Kidney (tissue), 14 donors: Measurements from ENCODE around the gene DNAI1. TPM values are rescaled to one million over a fixed set of nuclear protein-coding genes. Genes with fewer than 3 reads are reported as not detected.

Experiments used
- DNase-seq, 5 donors: peaks; one replicate each; pipeline ENCODE4 v3.0.0-alpha.2; 2013 to 2020
- FAIRE-seq: peaks from 2 replicates; lab custom pipeline; 2012; peaks lifted over from hg19 to GRCh38; lab: Jason Lieb, UNC
- H3K27ac ChIP-seq, 2 donors: one replicate each; pipeline ENCODE4 v1.7.0; 2013; ENCODE audit warnings: low read depth in 2 of 2, low read length in 2 of 2, inconsistent platforms in 1 of 2
- H3K27me3 ChIP-seq: one replicate; pipeline ENCODE4 v1.7.1; 2013; ENCODE audit warnings: low read length, inconsistent platforms; ENCODE audit not compliant: control insufficient read depth, insufficient read depth
- H3K36me3 ChIP-seq, 3 donors: one replicate each; pipeline versions ENCODE4 v1.7.0 to v1.7.1; 2013; ENCODE audit warnings: low read length in 3 of 3, control low read depth in 1 of 3, inconsistent platforms in 1 of 3; ENCODE audit not compliant: insufficient read depth in 3 of 3, control insufficient read depth in 2 of 3
- H3K4me1 ChIP-seq, 3 donors: one replicate each; pipeline versions ENCODE4 v1.7.0 to v1.7.1; 2013; ENCODE audit warnings: low read length in 3 of 3, inconsistent platforms in 1 of 3, low read depth in 1 of 3; ENCODE audit not compliant: control insufficient read depth in 2 of 3, insufficient read depth in 2 of 3
- H3K4me3 ChIP-seq, 3 donors: one replicate each; pipeline versions ENCODE4 v1.7.0 to v1.8.1; 2013; ENCODE audit warnings: low read length in 3 of 3, control low read depth in 1 of 3, inconsistent platforms in 1 of 3
- H3K9ac ChIP-seq, 3 donors: one replicate each; pipeline versions ENCODE4 v1.7.0 to v1.7.1; 2013; ENCODE audit warnings: low read length in 3 of 3, control low read depth in 1 of 3, inconsistent platforms in 1 of 3
- H3K9me3 ChIP-seq, 3 donors: one replicate each; pipeline versions ENCODE4 v1.7.0 to v1.7.1; 2013; ENCODE audit warnings: low read length in 3 of 3, control low read depth in 1 of 3, inconsistent platforms in 1 of 3; ENCODE audit not compliant: control insufficient read depth in 2 of 3, insufficient read depth in 1 of 3
- intact Hi-C: fragments of 100-400 bp; cut with DNase I; formaldehyde crosslinking; loops from one replicate; pipeline ENCODE4 v1.11.1; 2022
- polyA plus RNA-seq: library from polyadenylated mRNA; stranded (reverse); fragments of 350-450 nt; fragmentation: Illumina TruSeq; extraction: RNeasy Lipid Tissue Mini Kit (QIAGEN cat#74804); gene quantifications from one replicate; pipeline ENCODE4 v1.2.3, GENCODE V29; 2014; ENCODE audit warnings: low read depth, low replicate concordance; ENCODE audit not compliant: insufficient read depth
- total RNA-seq: library from RNA; stranded (reverse); fragmentation: NEBNext Ultra II Directional; extraction: Animal tissue kit (Norgen Biotek cat#: 25700); gene quantifications from one replicate; pipeline ENCODE4 v1.2.1, GENCODE V29; 2021
- TF ChIP-seq, protein P1 (sequence below): IDR thresholded peaks from 3 replicates; pipeline ENCODE4 v1.5.1; 2012; ENCODE audit warnings: mild to moderate bottlenecking, moderate library complexity, borderline replicate concordance; ENCODE audit not compliant: insufficient read depth; ENCODE audit errors: extremely low read depth
- donor health status: control.
- donor health status: control.
- donor health status: control.
- donor health status: control.
- donor health status: control.
- donor health status: DM: yes; HTN: yes; CAD: no.
- donor health status: Normal renal cell carcinoma (clear cell type).

DNAI1 gene
- total and polyA plus RNA-seq, 2 donors from 2014 or later, result 2.4 to 3.0 TPM

DNA sequence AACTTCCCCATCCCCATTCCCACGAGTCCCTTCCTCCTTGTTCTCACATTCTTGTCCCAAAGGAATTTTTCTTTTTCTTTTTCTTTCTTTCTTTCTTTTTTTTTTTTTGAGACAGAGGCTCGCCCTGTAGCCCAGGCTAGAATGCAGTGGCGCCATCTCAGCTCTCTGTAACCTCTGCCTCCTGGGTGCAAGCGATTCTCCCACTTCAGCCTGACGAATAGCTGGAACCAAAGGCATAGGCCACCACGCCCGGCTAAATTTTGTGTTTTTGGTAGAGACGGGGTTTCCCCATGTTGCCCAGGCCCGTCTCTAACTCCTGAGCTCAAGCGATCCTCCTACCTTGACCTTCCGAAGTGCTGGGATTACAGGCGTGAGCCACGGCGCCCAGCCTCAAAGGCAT is 751 bp downstream of the DNAI1 start:
- H3K4me3 ChIP-seq, result no peak overlapping the region
- peaks cover 3% of the 10 kb centered on the region for H3K27me3 ChIP-seq
- no peaks in the 10 kb centered on the region for H3K9me3 ChIP-seq
- H3K4me1 ChIP-seq, result peaks cover 0 to 11% (median 8%) of the 10 kb centered on the region in 3 donors
- H3K9ac ChIP-seq, result no peak overlapping the region
- intact Hi-C loops, result no loop called here
- DNase-seq, result no peak
- H3K27ac ChIP-seq, result no peak overlapping the region
- TF ChIP-seq, protein P1, sequence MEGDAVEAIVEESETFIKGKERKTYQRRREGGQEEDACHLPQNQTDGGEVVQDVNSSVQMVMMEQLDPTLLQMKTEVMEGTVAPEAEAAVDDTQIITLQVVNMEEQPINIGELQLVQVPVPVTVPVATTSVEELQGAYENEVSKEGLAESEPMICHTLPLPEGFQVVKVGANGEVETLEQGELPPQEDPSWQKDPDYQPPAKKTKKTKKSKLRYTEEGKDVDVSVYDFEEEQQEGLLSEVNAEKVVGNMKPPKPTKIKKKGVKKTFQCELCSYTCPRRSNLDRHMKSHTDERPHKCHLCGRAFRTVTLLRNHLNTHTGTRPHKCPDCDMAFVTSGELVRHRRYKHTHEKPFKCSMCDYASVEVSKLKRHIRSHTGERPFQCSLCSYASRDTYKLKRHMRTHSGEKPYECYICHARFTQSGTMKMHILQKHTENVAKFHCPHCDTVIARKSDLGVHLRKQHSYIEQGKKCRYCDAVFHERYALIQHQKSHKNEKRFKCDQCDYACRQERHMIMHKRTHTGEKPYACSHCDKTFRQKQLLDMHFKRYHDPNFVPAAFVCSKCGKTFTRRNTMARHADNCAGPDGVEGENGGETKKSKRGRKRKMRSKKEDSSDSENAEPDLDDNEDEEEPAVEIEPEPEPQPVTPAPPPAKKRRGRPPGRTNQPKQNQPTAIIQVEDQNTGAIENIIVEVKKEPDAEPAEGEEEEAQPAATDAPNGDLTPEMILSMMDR, result no peak
- no peak for FAIRE-seq
- no peaks in the 10 kb centered on the region for H3K36me3 ChIP-seq

DNA sequence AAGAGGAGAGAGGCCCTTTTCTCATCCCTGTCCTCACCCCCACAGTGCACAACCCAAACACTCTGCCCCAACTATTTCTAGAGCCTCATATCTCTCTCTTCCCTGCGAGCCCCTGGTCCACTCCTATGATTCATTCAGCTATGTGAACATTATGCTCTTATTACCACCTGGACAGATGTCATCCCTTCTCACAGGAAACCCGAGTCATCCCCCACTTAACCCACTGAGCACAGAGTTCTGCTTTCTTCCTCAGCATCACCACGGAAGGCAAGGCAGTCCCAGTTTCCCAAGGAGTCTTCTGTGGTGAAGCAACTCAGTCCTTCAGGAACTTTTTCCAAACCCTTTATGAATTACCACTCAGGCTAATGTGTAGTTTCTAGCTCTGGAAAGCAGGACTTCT is 1.3 kb downstream of the DNAI1 start:
- DNase-seq, result no peak
- peaks cover 0 to 11% (median 8%) of the 10 kb centered on the region in 3 donors for H3K4me1 ChIP-seq
- no peak overlapping the region for H3K4me3 ChIP-seq
- no peaks in the 10 kb centered on the region for H3K36me3 ChIP-seq
- peaks cover 3% of the 10 kb centered on the region for H3K27me3 ChIP-seq
- no peak overlapping the region for H3K9ac ChIP-seq
- TF ChIP-seq, protein P1, result no peak
- FAIRE-seq, result no peak
- H3K27ac ChIP-seq, result no peak overlapping the region
- intact Hi-C loops, result no loop called here
- H3K9me3 ChIP-seq, result no peaks in the 10 kb centered on the region

DNA sequence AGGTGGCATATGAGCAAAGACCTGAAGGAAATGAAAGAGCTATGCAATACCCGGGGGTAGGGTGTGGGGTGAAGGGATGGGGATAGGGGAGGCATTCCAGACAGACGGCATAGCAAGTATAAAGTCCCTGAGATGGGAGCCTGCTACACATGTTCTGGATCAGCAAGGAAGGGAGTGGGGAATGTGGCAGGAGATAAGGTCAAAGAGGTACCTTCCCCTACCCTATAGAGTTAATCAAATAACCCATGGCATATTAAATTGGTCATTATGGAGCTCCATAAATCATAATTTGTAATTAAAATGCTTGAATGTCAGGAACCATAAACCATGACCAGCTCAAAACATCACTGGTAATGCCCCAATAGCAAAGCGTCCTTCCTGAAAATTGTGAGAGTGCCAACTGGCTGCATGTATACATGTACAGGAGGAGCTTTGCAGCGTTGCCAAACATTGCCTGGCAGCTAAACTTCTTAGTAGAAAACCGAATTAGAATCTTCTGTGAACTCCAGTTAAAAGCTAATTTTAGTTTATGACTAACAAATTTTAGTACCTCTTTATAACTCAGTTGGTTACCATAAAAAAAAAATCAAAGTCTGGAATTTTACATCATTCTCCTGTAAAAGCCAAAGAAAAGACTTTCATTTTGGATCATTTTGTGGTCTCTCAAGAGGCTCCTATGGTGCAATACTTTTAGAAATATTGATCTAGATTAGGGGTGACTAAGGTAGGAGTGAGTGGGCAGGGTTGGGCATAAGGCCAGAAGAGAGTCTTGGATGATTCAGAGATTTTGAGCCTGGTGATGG is 4.7 kb downstream of the DNAI1 start:
- Histone ChIP-seq H3K9ac (no peak overlapping the region), H3K27ac (no peak overlapping the region), H3K9me3 (no peaks in the 10 kb centered on the region), H3K27me3 (peaks cover 3% of the 10 kb centered on the region), H3K4me3 (no peak overlapping the region), H3K36me3 (no peaks in the 10 kb centered on the region), H3K4me1 (no peaks in the 10 kb centered on the region)
- no peak for FAIRE-seq
- DNase-seq, result no peak
- TF ChIP-seq, protein P1, result no peak
- intact Hi-C loops, result no loop called here
